Adrenal gland (tissue), 12 donors: ENCODE data around the gene ARID5A. TPM values are rescaled to one million over a fixed set of nuclear protein-coding genes. Genes with fewer than 3 reads are reported as not detected.

Experiments used
- DNase-seq, 7 donors: peaks; one replicate each; pipeline ENCODE4 v3.0.0-alpha.2; 2019 to 2020
- H3K27ac ChIP-seq, 5 donors: fragments of 200-600 bp; sonication (generic) in 4 of 5; 1 replicate in 3 of 5; 2 replicates in 2 of 5; pipeline versions ENCODE4 v1.5.1 to v1.8.0; 2016 to 2020; ENCODE audit warnings: mild to moderate bottlenecking in 1 of 5
- H3K27me3 ChIP-seq: fragments of 200-600 bp; 2 replicates; pipeline ENCODE4 v1.8.0; 2021
- H3K36me3 ChIP-seq, 2 donors: fragments of 200-600 bp; replicated peaks in 1 of 2; 1 replicate in 1 of 2; 2 replicates in 1 of 2; pipeline versions ENCODE4 v1.5.1 to v1.8.0; 2018 to 2022
- H3K4me1 ChIP-seq, 2 donors: fragments of 200-600 bp; replicated peaks in 1 of 2; 1 replicate in 1 of 2; 2 replicates in 1 of 2; pipeline versions ENCODE4 v1.5.1 to v1.8.0; 2018 to 2021
- H3K4me3 ChIP-seq, 4 donors: fragments of 200-600 bp; sonication (generic) in 3 of 4; one replicate each; pipeline ENCODE4 v1.5.1; 2016 to 2018
- H3K9me3 ChIP-seq, 3 donors: fragments of 200-600 bp; sonication (generic) in 1 of 3; replicated peaks in 1 of 3; 1 replicate in 2 of 3; 2 replicates in 1 of 3; pipeline versions ENCODE4 v1.5.1 to v1.8.0; 2016 to 2021
- POLR2A ChIP-seq, 2 donors: fragments of 450-650 bp; IDR thresholded peaks; one replicate each; pipeline ENCODE4 v1.6.1; 2017; ENCODE audit warnings: antibody characterized with exemption in 2 of 2, mild to moderate bottlenecking in 2 of 2, moderate library complexity in 1 of 2
- WGBS, 4 donors: extraction: QIAGEN DNeasy Blood & Tissue Kit in 2 of 4; methylation state at CpG; one replicate each; pipeline versions ENCODE4 v1.1.5 to v1.1.7; 2013 to 2017; 5-methylcytosine and 5-hydroxymethylcytosine counted together
- intact Hi-C, 2 donors: fragments of 100-400 bp; cut with DNase I; formaldehyde crosslinking; loops; one replicate each; pipeline versions ENCODE4 v1.14.1 to v1.15.0; 2022 to 2023
- polyA plus RNA-seq, 3 donors: library from polyadenylated mRNA; stranded (reverse); fragments of 200-250 nt in 2 of 3; fragments of 350-450 nt in 1 of 3; fragmentation: Illumina TruSeq in 1 of 3; extraction: RNeasy Lipid Tissue Mini Kit (QIAGEN cat#74804) in 1 of 3; gene quantifications; one replicate each; pipeline ENCODE4 v1.2.3, GENCODE V29; 2013 to 2014
- total RNA-seq, 9 donors: library from RNA; depleted of rRNA in 4 of 9; stranded (reverse); fragments of >200 nt in 4 of 9; fragments of 120-200 nt in 1 of 9; fragmentation: NEBNext Ultra II Directional in 1 of 9; extraction: Animal tissue kit (Norgen Biotek cat#: 25700) in 1 of 9; gene quantifications; one replicate each; pipeline versions ENCODE4 v1.1.0 to v1.2.4, GENCODE V29; 2013 to 2023
- TF ChIP-seq, protein P1 (sequence below), 6 experiments: fragments of 450-650 bp in 4 of 6; fragments of 200-600 bp in 2 of 6; sonication (generic) in 1 of 6; IDR thresholded peaks; 1 replicate in 5 of 6; 2 replicates in 1 of 6; pipeline versions ENCODE4 v1.5.1 to v1.8.0; 2016 to 2021; ENCODE audit warnings: antibody characterized with exemption in 6 of 6, mild to moderate bottlenecking in 2 of 6, moderate library complexity in 1 of 6
- donor health status: healthy with polysubstance abuse.
- donor health status: Bipolar disorder and iron deficiency.
- donor health status: DM: yes; HTN: yes; CAD: no.
- donor health status: DM: no; HTN: no; CAD: no.
- donor health status: DM: no; HTN: no; CAD: no.
- donor health status: DM: yes; HTN: yes; CAD: no.

The ARID5A gene
- total and polyA plus RNA-seq, 12 donors, result 0.94 to 39.6 (median 14.3) TPM

DNA sequence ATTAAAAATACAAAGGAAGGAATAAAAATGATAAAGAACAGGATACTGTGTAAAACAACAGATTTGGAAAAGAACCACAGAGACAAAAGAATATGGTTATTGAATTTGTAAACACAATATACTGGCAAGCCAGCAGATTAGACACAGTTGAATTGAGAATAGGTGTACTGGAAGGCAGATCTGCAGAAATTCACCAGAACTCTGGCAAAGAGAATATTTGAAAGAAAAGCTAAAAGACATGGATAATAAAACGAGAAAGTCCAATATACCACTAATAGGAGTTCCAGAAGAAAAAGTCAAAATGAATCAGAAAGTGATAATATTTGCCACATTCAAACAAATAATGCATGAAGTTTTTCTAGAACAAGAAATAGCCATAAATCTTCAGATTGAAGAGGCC lies 19.5 kb upstream of the ARID5A start:
- H3K4me1 ChIP-seq, result no peaks in the 10 kb centered on the region
- peaks cover 1% of the 10 kb centered on the region for H3K27me3 ChIP-seq
- H3K27ac ChIP-seq, result no peak overlapping the region
- intact Hi-C loops, result loop anchor here in 1 of 2 donors (10.0 kb wide), 1 partner anchor 382 kb away; the partner anchor contains the start of gene ASTL
- no peak overlapping the region for H3K4me3 ChIP-seq
- no peak for TF ChIP-seq POLR2A (IDR thresholded peaks at IDR 0.05)
- TF ChIP-seq, protein P1, sequence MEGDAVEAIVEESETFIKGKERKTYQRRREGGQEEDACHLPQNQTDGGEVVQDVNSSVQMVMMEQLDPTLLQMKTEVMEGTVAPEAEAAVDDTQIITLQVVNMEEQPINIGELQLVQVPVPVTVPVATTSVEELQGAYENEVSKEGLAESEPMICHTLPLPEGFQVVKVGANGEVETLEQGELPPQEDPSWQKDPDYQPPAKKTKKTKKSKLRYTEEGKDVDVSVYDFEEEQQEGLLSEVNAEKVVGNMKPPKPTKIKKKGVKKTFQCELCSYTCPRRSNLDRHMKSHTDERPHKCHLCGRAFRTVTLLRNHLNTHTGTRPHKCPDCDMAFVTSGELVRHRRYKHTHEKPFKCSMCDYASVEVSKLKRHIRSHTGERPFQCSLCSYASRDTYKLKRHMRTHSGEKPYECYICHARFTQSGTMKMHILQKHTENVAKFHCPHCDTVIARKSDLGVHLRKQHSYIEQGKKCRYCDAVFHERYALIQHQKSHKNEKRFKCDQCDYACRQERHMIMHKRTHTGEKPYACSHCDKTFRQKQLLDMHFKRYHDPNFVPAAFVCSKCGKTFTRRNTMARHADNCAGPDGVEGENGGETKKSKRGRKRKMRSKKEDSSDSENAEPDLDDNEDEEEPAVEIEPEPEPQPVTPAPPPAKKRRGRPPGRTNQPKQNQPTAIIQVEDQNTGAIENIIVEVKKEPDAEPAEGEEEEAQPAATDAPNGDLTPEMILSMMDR (IDR thresholded peaks at IDR 0.05), result no peak
- 68 to 86% (median 77%) methylated on average over 1 of the region's 1 CpG for WGBS, 4 donors
- H3K36me3 ChIP-seq, result no peaks in the 10 kb centered on the region
- no peak for DNase-seq
- peaks cover 0 to 6% (median 4%) of the 10 kb centered on the region in 3 donors for H3K9me3 ChIP-seq

GRCh38 chr2:96520231-96520630 lies 16.3 kb upstream of the ARID5A start:
- Histone ChIP-seq H3K27me3 (no peaks in the 10 kb centered on the region), H3K36me3 (no peaks in the 10 kb centered on the region), H3K27ac (no peak overlapping the region), H3K4me1 (no peaks in the 10 kb centered on the region), H3K9me3 (peaks cover 0 to 6% (median 4%) of the 10 kb centered on the region in 3 donors), H3K4me3 (no peak overlapping the region)
- DNase-seq, result no peak
- WGBS, 4 donors, result 76 to 86% (median 81%) methylated on average over 4 of the region's 4 CpGs
- intact Hi-C loops, result no loop called here
- TF ChIP-seq, protein P1 (IDR thresholded peaks at IDR 0.05), result no peak

DNA sequence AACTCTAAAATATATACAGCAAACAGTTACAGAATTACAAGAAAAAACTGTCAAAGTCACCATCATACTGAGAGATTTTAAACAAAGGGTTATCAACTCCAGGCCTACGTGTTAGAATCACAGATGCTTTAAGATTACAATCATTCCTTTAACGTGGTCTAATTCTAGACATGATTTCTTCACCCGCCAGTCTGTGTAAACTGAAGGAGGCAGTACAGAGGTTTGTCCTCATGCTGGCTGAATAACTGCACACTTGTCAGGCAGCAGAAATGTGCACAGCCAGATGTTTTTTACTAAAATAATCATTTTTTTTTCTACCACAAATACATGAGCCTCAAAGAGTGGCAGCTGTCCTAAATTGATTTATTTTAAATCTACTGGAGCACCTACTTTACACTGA lies 15.9 kb upstream of the ARID5A start:
- H3K4me1 ChIP-seq, result no peaks in the 10 kb centered on the region
- TF ChIP-seq, protein P1 (IDR thresholded peaks at IDR 0.05), result no peak
- TF ChIP-seq POLR2A (IDR thresholded peaks at IDR 0.05), result no peak
- H3K9me3 ChIP-seq, result peaks cover 0 to 6% (median 4%) of the 10 kb centered on the region in 3 donors
- DNase-seq, result no peak
- intact Hi-C loops, result no loop called here
- 71 to 82% (median 80%) methylated on average over 3 of the region's 3 CpGs for WGBS, 4 donors
- H3K4me3 ChIP-seq, result no peak overlapping the region
- H3K36me3 ChIP-seq, result no peaks in the 10 kb centered on the region
- H3K27ac ChIP-seq, result no peak overlapping the region
- no peaks in the 10 kb centered on the region for H3K27me3 ChIP-seq

- Histone ChIP-seq H3K36me3 (no peaks in the 10 kb centered on the region), H3K27ac (no peak overlapping the region), H3K9me3 (peaks cover 0 to 6% (median 4%) of the 10 kb centered on the region in 3 donors), H3K4me3 (no peak overlapping the region), H3K4me1 (no peaks in the 10 kb centered on the region), H3K27me3 (no peaks in the 10 kb centered on the region)
- 76 to 90% (median 84%) methylated on average over 2 of the region's 2 CpGs for WGBS, 4 donors
- intact Hi-C loops, result no loop called here
- DNase-seq, result no peak
- TF ChIP-seq, protein P1 (IDR thresholded peaks at IDR 0.05), result no peak
- TF ChIP-seq POLR2A (IDR thresholded peaks at IDR 0.05), result no peak
Measured at GRCh38 chr2:96521219-96521618, 15.3 kb upstream of the ARID5A start.
